ENCODE results near the gene TRPV2.
"Not testable (repeated sequence)": the region's sequence is repeated elsewhere in the genome, so short reads cannot be mapped to it uniquely, and the experiment has no call there.

TRPV2 gene

GRCh38 chr17:16439811-16440351 is 24.5 kb downstream of the TRPV2 start:
- peak; percentile 70 to 80 for DNase-seq
- TF ChIP-seq POLR2A (IDR thresholded peaks at IDR 0.05; ENCODE audit: low read length), result peak; percentile 36
- TF ChIP-seq GATA1 (IDR thresholded peaks at IDR 0.05; ENCODE audit: low read depth, low read length), result no peak

DNA sequence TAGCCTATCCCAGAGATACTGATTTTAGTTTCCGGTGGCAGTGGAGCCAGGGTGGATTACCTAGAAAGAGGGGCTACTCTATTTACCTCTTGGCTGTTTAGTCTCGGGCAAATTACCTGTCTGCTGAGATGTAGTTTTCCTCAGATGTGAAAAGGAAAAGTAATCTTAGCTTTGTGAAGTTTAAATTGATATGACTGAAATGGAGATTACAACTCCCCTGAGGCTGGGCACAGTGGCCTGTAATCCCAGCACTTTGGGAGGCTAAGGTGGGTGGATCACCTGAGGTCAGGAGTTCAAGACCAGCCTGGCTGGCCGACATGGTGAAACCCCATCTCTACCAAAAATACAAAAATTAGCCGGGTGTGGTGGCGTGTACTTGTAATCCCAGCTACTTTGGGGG is 25.0 kb downstream of the TRPV2 start:
- DNase-seq, result not testable (repeated sequence)

DNA sequence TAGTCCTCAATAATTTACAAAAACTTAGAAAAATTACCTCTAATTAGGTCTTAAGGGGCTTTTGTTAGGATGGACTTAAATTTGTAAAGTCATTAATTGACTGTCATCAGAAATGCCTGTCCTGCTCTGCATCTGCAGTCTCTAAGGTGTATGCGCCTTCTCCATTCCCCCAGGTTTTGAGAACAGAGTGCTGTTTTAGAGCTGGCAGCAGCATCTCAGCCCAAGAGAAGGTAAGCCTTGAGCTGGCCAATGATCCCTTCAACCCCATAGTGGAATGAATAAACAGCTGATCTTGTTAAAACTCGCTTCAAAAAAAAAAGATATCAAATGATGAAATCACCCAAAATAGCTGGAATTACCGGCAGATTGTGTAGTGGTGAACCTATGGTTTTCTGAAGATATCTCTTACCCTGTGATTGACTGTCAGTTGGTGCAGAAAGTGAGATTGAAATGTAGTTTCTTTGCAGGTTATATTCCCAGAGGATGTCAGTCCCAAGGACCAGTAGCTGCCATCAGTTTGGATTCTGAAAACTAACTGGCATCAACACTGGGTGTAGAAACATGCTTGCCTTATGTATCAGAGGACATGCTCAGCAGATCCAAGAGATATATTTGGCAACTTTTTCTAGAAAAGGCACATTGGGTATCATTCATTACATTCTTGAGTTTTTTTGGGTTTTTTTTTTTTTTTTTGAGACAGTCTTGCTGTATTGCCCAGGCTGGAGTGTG is 25.7 kb downstream of the TRPV2 start:
- TF ChIP-seq POLR2A (IDR thresholded peaks at IDR 0.05; ENCODE audit: low read length) (no peak), GATA1 (IDR thresholded peaks at IDR 0.05; ENCODE audit: low read depth, low read length) (no peak)
- DNase-seq, result peak in 1 of 2 experiments; percentile 23

DNA sequence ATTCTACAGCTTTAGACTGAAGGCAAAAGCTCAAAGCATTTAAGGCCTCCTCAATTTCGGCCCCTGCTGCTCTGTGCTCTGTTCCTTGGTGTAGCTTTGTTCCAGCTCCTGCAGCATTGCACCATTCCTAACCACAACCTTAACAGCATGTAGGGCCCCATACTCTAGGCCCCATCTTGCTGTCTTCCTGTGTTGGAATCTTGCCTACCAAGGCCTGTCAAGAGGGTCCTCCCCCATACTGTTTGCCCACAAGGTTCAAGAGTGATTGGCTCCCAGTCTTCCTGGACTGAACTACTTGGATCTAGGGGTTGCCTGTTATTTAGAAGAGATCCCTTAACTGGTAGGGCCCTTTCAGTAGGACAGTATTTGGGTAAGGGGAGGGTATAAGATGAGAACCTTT is 26.8 kb downstream of the TRPV2 start:
- DNase-seq, result no peak
- no peak for TF ChIP-seq GATA1 (IDR thresholded peaks at IDR 0.05; ENCODE audit: low read depth, low read length)
- TF ChIP-seq POLR2A (IDR thresholded peaks at IDR 0.05; ENCODE audit: low read length), result no peak

- DNase-seq, result no peak
- TF ChIP-seq GATA1 (IDR thresholded peaks at IDR 0.05; ENCODE audit: low read depth, low read length) (no peak), POLR2A (IDR thresholded peaks at IDR 0.05; ENCODE audit: low read length) (peak; percentile 55)
Measured at GRCh38 chr17:16442594-16443510, 27.5 kb downstream of the TRPV2 start.

DNA sequence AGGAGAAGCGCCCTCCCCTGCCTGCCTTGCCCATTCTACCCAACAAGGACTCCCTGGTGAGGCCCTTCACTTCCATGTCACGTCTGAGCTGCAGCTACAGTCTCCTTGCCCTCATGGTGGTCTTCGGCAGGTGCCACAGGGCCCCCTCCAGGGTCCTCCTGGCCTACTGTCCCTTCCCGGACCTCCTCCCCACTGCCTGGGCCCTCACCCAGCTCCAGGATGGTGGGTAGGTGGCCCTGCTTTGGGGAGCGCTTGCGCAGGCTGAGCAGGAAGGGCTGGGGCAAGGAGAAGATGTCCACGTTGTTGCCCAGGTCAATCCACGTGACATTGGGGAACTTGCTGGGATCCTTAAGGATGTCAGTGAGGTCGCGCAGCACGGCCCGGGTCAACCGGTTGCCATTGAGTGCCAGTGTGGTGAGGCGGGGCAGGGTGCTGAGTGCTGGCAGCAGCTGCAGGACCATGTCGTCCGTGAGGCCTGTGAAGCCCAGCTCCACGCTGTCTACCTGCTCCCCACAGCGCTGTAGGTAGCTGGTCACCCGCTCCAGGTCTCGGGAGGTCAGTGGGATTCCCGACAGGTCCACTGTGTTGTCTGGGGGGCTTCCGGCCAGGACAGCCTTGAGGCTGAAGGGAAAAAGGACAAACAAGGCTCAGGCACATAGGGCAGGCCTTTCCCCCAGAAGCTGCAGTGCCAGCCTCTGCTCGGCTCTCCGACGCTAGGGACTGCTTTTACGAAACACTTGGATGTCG is 28.3 kb downstream of the TRPV2 start:
- TF ChIP-seq GATA1 (IDR thresholded peaks at IDR 0.05; ENCODE audit: low read depth, low read length) (no peak), POLR2A (IDR thresholded peaks at IDR 0.05; ENCODE audit: low read length) (no peak)
- no peak for DNase-seq

DNA sequence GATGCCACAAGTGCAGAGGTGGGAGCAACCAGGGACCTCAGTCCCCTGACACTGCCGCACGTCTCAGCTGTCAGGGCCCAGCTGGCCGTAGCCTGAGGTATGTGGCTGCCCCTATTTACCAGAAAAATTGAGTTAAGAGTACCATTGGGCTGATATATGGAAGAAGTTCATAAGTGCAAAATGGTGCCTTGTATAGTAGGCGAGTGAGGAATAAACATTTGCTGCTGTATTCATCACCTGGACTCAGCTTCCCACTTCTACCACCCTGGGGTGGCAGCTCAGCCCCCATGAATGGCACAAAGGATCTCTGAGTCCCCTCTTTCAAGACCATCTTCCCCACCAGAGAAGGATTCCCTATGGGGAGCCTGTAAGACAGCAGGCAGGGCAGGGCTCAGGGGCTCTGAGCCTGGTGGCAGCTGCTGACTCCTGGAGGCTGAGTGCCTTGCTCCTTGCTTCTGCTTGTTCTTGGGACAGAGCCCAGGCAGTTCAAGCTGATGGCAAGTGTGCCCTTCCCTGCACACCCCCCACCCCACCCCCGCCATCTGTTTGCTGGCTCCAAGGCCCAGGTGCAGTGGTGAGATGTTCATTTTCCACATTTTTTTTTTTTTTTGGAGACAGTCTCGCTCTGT is 29.0 kb downstream of the TRPV2 start:
- TF ChIP-seq GATA1 (IDR thresholded peaks at IDR 0.05; ENCODE audit: low read depth, low read length) (no peak), POLR2A (IDR thresholded peaks at IDR 0.05; ENCODE audit: low read length) (peak; percentile 16)
- DNase-seq, result no peak

GRCh38 chr17:16446338-16446983 is 31.1 kb downstream of the TRPV2 start:
- TF ChIP-seq POLR2A (IDR thresholded peaks at IDR 0.05; ENCODE audit: low read length) (no peak), GATA1 (IDR thresholded peaks at IDR 0.05; ENCODE audit: low read depth, low read length) (no peak)

GRCh38 chr17:16447676-16448075 is 32.3 kb downstream of the TRPV2 start:
- TF ChIP-seq POLR2A (IDR thresholded peaks at IDR 0.05; ENCODE audit: low read length), result no peak
- no peak for TF ChIP-seq GATA1 (IDR thresholded peaks at IDR 0.05; ENCODE audit: low read depth, low read length)
- DNase-seq, result no peak

More at GRCh38 chr17:16446338-16446983, 31.1 kb downstream of the TRPV2 start:
- peak in 1 of 2 experiments; percentile 16 for DNase-seq

- no peak for TF ChIP-seq POLR2A (IDR thresholded peaks at IDR 0.05; ENCODE audit: low read length)
- TF ChIP-seq GATA1 (IDR thresholded peaks at IDR 0.05; ENCODE audit: low read depth, low read length), result no peak
- DNase-seq, result no peak
Measured at GRCh38 chr17:16448490-16448889, 33.1 kb downstream of the TRPV2 start.

- TF ChIP-seq GATA1 (IDR thresholded peaks at IDR 0.05; ENCODE audit: low read depth, low read length) (no peak), POLR2A (IDR thresholded peaks at IDR 0.05; ENCODE audit: low read length) (no peak)
- no peak for DNase-seq
Measured at GRCh38 chr17:16449121-16449570, 33.8 kb downstream of the TRPV2 start.

- DNase-seq, result no peak
- TF ChIP-seq GATA1 (IDR thresholded peaks at IDR 0.05; ENCODE audit: low read depth, low read length), result no peak
Measured at GRCh38 chr17:16450028-16450427, 34.7 kb downstream of the TRPV2 start.

GRCh38 chr17:16452268-16452667 is 36.9 kb downstream of the TRPV2 start:
- not testable (repeated sequence) for DNase-seq
